GM18508 (cell line): ENCODE results near the gene KCNMA1.

Source experiments
- ATAC-seq: cut with Tn5 transposase; IDR thresholded peaks from one replicate; pipeline ENCODE4 v1.9.1; 2021; ENCODE audit warnings: moderate number of reproducible peaks; ENCODE audit not compliant: insufficient read depth, unreplicated experiment

KCNMA1 gene

GRCh38 chr10:77068969-77069368, 568.6 kb downstream of the KCNMA1 start:
- no peak for ATAC-seq

- ATAC-seq: no peak
Observed at GRCh38 chr10:77068272-77068671, 569.3 kb downstream of the KCNMA1 start.

- no peak for ATAC-seq
Observed at GRCh38 chr10:77062381-77062780, 575.2 kb downstream of the KCNMA1 start.

GRCh38 chr10:77060913-77061312, 576.7 kb downstream of the KCNMA1 start:
- ATAC-seq: no peak

- no peak for ATAC-seq
Observed at GRCh38 chr10:77056650-77057049, 581.0 kb downstream of the KCNMA1 start.

- ATAC-seq: no peak
Observed at GRCh38 chr10:77052593-77052992, 585.0 kb downstream of the KCNMA1 start.

- no peak for ATAC-seq
Observed at GRCh38 chr10:77051837-77052236, 585.8 kb downstream of the KCNMA1 start.

GRCh38 chr10:77049896-77050295, 587.7 kb downstream of the KCNMA1 start:
- ATAC-seq: no peak

GRCh38 chr10:77049146-77049545, 588.5 kb downstream of the KCNMA1 start:
- no peak for ATAC-seq

- ATAC-seq: no peak
Observed at GRCh38 chr10:77045085-77045484, 592.5 kb downstream of the KCNMA1 start.

- ATAC-seq: no peak
Observed at GRCh38 chr10:77043420-77043763, 594.2 kb downstream of the KCNMA1 start.

GRCh38 chr10:77042706-77043419, 594.7 kb downstream of the KCNMA1 start:
- no peak for ATAC-seq

- ATAC-seq: no peak
Observed at GRCh38 chr10:77041636-77042258, 595.9 kb downstream of the KCNMA1 start.

GRCh38 chr10:77038407-77038806, 599.2 kb downstream of the KCNMA1 start:
- ATAC-seq: no peak

- ATAC-seq: no peak
Observed at GRCh38 chr10:77037735-77038403, 599.7 kb downstream of the KCNMA1 start.

GRCh38 chr10:77036993-77037734, 600.4 kb downstream of the KCNMA1 start:
- no peak for ATAC-seq

- ATAC-seq: no peak
Observed at GRCh38 chr10:77036276-77036675, 601.3 kb downstream of the KCNMA1 start.

GRCh38 chr10:77034795-77035194, 602.8 kb downstream of the KCNMA1 start:
- no peak for ATAC-seq

- ATAC-seq: no peak
Observed at GRCh38 chr10:77034240-77034639, 603.4 kb downstream of the KCNMA1 start.

GRCh38 chr10:77032188-77032570, 605.4 kb downstream of the KCNMA1 start:
- ATAC-seq: no peak
